AG09309 (cell line): Measurements from ENCODE around the gene CCDC39.

Experiments
- DNase-seq: peaks from one replicate; pipeline ENCODE4 v3.0.0-alpha.2; 2010; ENCODE audit warnings: low read depth
- H3K4me3 ChIP-seq: 2 replicates; pipeline ENCODE4 v1.5.1; 2011; ENCODE audit warnings: mild to moderate bottlenecking, low read depth, low read length, moderate library complexity; ENCODE audit not compliant: control insufficient read depth
- TF ChIP-seq, protein P1 (sequence below): IDR thresholded peaks from 2 replicates; pipeline ENCODE4 v1.5.1; 2011; ENCODE audit warnings: mild to moderate bottlenecking, low read depth, low read length, inconsistent platforms; ENCODE audit not compliant: insufficient read depth, control insufficient read depth; ENCODE audit errors: missing control alignments

Gene CCDC39

DNA sequence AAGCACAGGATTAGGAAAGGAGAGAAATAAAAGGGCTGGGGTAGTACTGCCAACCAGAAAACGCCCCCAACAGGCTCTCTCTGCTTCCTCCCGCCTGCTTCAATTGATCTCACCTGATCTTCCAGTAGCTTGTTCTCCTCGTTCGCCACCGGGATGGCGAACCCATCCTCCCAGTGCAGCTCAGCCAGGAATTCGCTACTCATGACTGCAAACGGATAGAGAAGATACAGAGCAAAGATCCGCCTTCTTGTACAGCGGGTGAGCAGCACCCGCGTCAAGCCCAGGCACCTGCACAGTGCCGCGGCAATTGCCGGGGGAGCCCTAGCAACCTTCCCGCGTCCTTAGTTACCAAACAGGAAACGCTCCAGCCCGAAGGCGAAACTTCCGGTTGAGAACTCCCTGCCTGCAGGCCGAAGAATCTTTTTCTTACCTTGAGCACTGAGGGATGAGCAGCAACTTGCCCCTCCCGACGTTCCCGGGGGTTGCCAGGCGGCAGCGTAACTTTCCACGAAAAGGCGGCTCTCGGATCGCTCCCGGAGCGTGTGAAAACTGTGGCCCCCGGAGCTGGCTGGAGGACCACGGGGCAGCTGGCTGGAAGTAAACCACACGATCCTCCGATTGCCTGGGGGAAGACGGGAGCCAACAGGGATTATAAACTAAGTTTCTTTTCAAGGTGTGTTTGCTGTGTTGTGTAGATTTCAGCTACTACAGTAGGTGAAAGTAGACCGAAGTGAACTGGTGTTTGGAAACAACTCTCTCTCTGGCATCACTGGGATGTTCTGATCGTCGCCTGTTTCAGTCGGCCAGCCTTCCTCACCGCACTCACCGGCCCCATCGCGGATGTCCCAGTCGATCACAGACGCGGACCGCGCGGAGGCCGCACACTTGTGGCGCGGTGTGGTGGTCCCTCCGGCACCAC lies at the start of gene CCDC39:
CCDC39 (minus strand) TSS at position 312 of the 919 bp plus-strand sequence; CDS start at position 203, 109 bp downstream.
- no peak for DNase-seq
- TF ChIP-seq, protein P1, sequence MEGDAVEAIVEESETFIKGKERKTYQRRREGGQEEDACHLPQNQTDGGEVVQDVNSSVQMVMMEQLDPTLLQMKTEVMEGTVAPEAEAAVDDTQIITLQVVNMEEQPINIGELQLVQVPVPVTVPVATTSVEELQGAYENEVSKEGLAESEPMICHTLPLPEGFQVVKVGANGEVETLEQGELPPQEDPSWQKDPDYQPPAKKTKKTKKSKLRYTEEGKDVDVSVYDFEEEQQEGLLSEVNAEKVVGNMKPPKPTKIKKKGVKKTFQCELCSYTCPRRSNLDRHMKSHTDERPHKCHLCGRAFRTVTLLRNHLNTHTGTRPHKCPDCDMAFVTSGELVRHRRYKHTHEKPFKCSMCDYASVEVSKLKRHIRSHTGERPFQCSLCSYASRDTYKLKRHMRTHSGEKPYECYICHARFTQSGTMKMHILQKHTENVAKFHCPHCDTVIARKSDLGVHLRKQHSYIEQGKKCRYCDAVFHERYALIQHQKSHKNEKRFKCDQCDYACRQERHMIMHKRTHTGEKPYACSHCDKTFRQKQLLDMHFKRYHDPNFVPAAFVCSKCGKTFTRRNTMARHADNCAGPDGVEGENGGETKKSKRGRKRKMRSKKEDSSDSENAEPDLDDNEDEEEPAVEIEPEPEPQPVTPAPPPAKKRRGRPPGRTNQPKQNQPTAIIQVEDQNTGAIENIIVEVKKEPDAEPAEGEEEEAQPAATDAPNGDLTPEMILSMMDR, result no peak
- peak within 1 kb of the TSS; percentile 72 for H3K4me3 ChIP-seq

DNA sequence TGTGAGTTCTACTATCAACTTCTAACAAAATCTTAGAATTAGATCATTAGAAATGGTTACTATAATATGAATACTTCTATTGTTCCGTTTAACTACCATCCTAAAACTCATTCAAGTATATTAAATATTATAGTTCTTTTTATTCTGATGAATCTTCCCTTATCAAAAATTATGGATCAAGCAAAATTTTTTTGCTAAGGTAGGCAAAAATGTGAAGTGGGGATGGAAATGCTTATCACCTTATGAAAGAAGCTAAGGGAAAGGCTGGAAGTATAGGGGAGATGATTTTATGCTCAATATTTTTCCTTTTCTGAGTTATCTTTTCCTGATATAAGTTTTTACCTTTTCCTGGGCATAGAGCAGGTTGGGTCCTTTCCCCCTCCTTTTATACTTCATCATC lies 40.7 kb upstream of the CCDC39 start:
- DNase-seq, result no peak
- TF ChIP-seq, protein P1, result no peak
- no peak overlapping the region for H3K4me3 ChIP-seq

DNA sequence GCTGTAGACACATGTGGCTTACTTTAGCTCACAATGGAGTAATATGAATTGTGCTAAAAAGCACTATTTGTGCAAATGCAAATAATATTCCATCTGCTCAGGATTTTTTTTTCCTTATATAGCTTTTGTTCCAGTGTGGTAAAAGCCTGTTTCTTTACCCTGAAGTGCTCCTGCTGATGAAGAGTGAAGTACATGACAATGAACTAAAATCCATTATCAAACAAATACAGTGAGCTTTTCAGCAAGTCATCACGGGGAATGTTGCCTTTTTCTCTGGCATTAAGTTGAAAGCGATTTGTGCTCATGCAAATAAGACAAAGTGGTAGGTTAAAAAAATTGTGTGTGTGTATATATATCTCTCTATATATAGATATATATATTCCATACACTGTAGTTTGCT lies 28.6 kb upstream of the CCDC39 start:
- no peak for DNase-seq
- H3K4me3 ChIP-seq, result no peak overlapping the region
- TF ChIP-seq, protein P1, result no peak

DNA sequence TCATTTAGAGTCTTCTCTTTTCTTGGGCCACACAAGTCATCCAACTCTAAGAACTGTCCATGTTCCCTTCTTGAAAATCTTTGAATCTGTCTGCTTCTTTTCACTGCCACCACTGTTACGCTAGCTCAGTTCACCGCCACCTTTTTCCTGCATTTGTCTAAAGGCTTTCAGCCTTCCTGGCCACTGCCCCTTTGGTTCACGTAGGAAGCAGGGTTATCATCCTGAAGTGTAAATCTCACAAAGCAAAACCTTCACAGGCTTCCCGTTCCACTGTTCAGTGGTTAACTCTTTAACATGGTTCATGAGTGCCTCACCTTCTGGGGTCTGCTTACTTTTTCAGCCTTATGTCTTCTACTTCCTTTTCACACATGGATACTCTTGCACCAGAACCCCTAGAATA lies 26.3 kb upstream of the CCDC39 start:
- H3K4me3 ChIP-seq, result no peak overlapping the region
- TF ChIP-seq, protein P1, result no peak
- DNase-seq, result no peak

DNA sequence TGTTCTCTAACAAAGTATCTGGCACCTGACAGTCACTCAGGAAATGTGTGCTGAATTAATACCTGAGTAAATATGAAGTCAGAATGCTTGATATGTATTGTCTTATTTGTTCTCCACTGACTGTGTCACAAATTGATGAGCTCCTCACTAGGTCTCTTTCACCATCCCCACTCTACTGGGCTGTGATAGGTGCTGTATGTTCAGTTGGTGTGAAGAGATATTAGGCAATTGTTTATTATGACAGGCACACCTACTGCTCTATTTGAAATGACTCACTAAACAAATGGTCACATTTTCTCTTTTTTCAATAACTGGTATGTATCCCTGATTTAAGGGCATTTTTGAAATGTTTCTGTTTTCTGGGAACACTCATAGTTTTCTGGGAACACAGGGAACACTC lies 25.2 kb upstream of the CCDC39 start:
- H3K4me3 ChIP-seq, result no peak overlapping the region
- DNase-seq, result no peak
- TF ChIP-seq, protein P1, result no peak

DNA sequence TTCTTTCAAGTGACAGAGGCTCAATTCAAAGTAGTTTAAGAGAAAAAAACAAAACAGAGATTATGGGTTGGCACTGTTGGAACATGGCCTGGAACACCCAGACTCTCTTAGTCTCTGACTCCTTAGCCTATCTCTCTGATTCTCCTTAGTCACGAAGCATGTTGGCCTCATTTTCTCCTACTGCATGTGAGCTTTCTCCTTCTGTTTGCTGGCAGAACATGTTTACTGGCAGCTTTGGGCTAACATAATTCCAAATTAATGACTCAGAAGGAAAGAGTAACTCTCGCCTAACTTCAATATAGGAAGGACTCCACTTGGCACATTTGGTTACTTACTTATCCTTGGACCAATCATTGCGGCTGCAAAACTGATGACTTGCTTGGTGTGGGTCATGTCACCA lies 21.7 kb upstream of the CCDC39 start:
- H3K4me3 ChIP-seq, result no peak overlapping the region
- DNase-seq, result no peak
- TF ChIP-seq, protein P1, result no peak
